IgD-negative memory B cell (primary cell): ENCODE measurements around the gene SETDB1. TPM values are rescaled to one million over a fixed set of nuclear protein-coding genes. Genes with fewer than 3 reads are reported as not detected.

ENCODE experiments used
- H3K27ac Mint-ChIP-seq, 3 donors: one replicate each; pipeline ENCODE4 v1.8.0; 2020 to 2022; ENCODE audit warnings: mild to moderate bottlenecking in 3 of 3, mixed read lengths in 3 of 3, moderate library complexity in 1 of 3
- H3K27me3 Mint-ChIP-seq: one replicate; pipeline ENCODE4 v1.8.0; 2021; ENCODE audit warnings: mixed read lengths
- H3K36me3 Mint-ChIP-seq: one replicate; pipeline ENCODE4 v1.8.0; 2020; ENCODE audit warnings: mild to moderate bottlenecking, mixed read lengths
- H3K4me1 Mint-ChIP-seq, 3 donors: one replicate each; pipeline ENCODE4 v1.8.0; 2020 to 2022; ENCODE audit warnings: mixed read lengths in 3 of 3, mild to moderate bottlenecking in 1 of 3
- H3K4me3 Mint-ChIP-seq, 4 donors: one replicate each; pipeline ENCODE4 v1.8.0; 2020 to 2022; ENCODE audit warnings: mild to moderate bottlenecking in 4 of 4, mixed read lengths in 4 of 4, moderate library complexity in 3 of 4
- H3K9me3 Mint-ChIP-seq, 3 donors: one replicate each; pipeline ENCODE4 v1.8.0; 2020 to 2021; ENCODE audit warnings: mixed read lengths in 3 of 3, mild to moderate bottlenecking in 1 of 3
- polyA plus RNA-seq: library from polyadenylated mRNA; unstranded; fragments of 300-500 nt; fragmentation: Illumina TruSeq; gene quantifications from one replicate; pipeline ENCODE4 v1.2.3, GENCODE V29; 2021

SETDB1 gene
- polyA plus RNA-seq, 1 donor from 2014 or later: 19.8 TPM

DNA sequence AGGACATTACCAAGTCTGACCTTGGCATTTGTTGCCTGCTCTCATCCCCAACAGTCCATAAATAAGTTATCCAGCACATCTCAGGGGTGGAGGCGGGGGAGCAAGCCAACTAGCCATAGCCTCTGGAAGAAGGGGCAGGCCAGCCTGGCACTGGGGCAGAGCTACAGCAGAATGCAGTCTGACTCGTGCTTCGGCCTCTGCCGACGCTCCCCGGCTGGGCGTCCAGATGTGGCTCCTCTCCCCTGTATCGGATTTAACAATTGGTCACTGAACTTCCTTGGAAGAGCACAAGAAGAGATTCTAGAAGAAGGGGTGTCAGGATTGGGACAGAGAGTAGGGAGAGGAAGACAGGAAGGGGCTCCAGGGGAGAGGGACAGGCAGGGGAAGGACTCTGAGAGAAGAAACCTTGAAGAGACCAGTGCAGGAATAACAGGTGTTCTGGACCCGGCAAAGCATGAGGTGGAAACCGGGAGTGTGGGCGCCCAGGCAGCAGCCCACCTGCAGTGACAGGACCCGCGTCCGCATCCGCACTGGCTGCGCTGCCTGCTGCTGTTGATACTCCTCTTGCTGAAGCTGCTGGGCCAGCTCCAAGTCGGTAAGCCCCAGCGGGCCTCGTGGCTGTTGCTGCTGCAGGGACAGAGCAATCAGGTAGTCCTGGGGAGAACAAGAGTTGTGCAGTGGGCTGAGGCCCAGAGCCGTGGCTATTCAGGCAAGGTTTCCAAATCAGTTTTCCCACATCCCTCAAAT lies 71.1 kb downstream of the SETDB1 start:
- peaks cover 4 to 12% (median 8%) of the 10 kb centered on the region in 3 donors for H3K4me1 Mint-ChIP-seq
- H3K4me3 Mint-ChIP-seq: no peak overlapping the region
- no peaks in the 10 kb centered on the region for H3K27me3 Mint-ChIP-seq
- H3K36me3 Mint-ChIP-seq: peaks cover 6% of the 10 kb centered on the region
- H3K27ac Mint-ChIP-seq: no peak overlapping the region
- no peaks in the 10 kb centered on the region for H3K9me3 Mint-ChIP-seq

DNA sequence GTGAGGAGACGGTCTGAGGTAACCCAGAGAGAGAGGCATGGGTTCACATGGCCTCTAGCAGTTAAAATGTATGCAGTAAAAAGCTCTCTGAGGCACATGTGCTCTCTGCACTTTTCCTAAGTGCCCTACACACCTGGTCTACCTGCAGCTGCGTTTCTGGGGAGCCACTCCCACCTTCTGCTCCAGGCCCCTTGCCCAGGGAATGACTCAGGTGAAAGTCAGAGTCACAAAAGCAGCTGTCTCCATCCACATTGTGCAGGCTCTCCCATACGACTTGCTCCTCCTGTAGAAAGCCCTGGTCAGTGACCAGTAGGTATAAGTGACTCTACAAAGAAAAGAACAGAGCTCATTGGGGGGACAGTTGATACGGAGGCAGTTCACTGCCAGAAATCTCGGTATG lies 71.8 kb downstream of the SETDB1 start:
- Mint-ChIP-seq H3K36me3 (peaks cover 6% of the 10 kb centered on the region), H3K27ac (no peak overlapping the region), H3K9me3 (no peaks in the 10 kb centered on the region)

DNA sequence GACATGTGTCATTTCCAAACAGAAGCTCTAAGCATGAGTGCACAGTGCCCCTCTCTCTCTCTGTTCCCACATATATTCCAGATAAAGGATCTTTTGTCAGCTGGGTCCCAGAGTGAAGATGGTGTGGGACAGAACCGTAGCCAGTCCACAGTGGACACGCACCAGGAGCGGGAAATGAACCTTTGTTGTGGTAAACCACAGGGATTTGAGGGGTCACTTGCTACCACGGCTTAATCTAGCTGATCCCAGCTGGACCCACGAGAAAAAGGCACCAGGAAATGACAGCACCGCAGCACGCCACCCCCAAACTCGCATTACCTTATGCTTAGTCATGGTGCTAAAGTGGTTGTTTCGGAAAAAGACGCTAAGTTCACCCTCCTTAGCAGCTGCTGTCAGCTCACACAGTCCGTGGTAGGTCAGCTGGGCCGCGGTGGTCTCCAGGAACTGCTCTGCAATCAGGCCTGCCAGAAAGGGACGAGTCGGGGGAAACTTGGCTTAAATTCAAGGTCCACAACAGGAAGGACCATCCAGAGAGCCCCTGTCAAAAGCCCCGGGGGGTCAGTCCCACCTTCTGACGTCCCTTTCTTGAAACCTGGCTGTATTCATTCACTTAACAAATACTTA lies 73.0 kb downstream of the SETDB1 start:
- peaks cover 6% of the 10 kb centered on the region for H3K36me3 Mint-ChIP-seq
- no peak overlapping the region for H3K27ac Mint-ChIP-seq
- H3K4me1 Mint-ChIP-seq: peaks cover 4 to 22% (median 15%) of the 10 kb centered on the region in 3 donors
- H3K9me3 Mint-ChIP-seq: no peaks in the 10 kb centered on the region
- H3K27me3 Mint-ChIP-seq: no peaks in the 10 kb centered on the region
- no peak overlapping the region for H3K4me3 Mint-ChIP-seq

More for the DNA sequence above, 71.8 kb downstream of the SETDB1 start:
- H3K27me3 Mint-ChIP-seq: no peaks in the 10 kb centered on the region
- peaks cover 4 to 12% (median 12%) of the 10 kb centered on the region in 3 donors for H3K4me1 Mint-ChIP-seq
- no peak overlapping the region for H3K4me3 Mint-ChIP-seq

GRCh38 chr1:150999926-151000325 lies 73.8 kb downstream of the SETDB1 start:
- Mint-ChIP-seq H3K27me3 (no peaks in the 10 kb centered on the region), H3K36me3 (peaks cover 6% of the 10 kb centered on the region), H3K4me3 (no peak overlapping the region), H3K4me1 (peaks cover 4 to 22% (median 18%) of the 10 kb centered on the region in 3 donors), H3K27ac (no peak overlapping the region), H3K9me3 (no peaks in the 10 kb centered on the region)

DNA sequence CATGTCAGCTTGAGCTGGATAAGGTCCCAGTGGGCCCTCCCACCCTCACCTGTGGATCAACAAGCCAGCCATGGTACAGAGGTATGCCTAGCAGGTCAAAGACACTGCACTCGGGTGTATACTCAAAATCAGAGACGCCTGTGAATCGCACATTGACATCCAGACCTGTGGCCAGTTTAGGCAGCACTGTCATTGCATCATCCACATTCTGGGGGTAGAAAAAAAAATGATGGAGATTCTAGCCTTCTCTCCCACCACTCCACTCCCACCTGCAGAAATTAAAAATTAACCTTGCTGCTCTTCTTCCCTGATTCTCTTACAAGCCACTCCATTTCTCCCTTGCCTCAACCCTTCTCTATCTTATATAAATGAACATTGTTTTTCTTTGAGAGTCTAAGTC lies 74.2 kb downstream of the SETDB1 start:
- H3K27ac Mint-ChIP-seq: peak overlapping the region in 1 of 3 donors; percentile 58
- no peaks in the 10 kb centered on the region for H3K9me3 Mint-ChIP-seq
- peaks cover 6% of the 10 kb centered on the region for H3K36me3 Mint-ChIP-seq
- H3K4me1 Mint-ChIP-seq: peaks cover 4 to 23% (median 19%) of the 10 kb centered on the region in 3 donors
- no peaks in the 10 kb centered on the region for H3K27me3 Mint-ChIP-seq
- no peak overlapping the region for H3K4me3 Mint-ChIP-seq

DNA sequence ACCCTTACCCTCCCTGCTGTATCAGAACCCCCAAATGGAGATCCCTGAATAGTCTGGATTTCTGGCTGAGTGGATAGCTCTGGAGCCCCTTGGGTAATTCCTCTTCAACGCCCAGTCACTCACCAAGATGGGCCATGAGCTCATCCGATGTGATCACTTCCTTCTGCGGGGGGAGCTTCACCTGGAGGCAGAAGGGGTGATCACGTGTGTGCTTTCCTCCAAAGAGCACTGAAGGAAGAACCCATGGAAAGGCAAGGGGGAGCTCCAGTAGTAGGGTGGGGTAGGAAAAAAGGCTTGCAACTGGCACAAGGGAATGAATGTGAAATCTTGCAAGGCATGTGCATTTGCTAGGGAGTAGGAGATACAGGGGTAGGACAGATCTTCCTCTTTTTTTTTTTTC lies 75.4 kb downstream of the SETDB1 start:
- Mint-ChIP-seq H3K9me3 (no peaks in the 10 kb centered on the region), H3K4me1 (peaks cover 10 to 29% (median 25%) of the 10 kb centered on the region in 3 donors), H3K36me3 (peaks cover 6% of the 10 kb centered on the region), H3K4me3 (no peak overlapping the region), H3K27me3 (no peaks in the 10 kb centered on the region), H3K27ac (no peak overlapping the region)

DNA sequence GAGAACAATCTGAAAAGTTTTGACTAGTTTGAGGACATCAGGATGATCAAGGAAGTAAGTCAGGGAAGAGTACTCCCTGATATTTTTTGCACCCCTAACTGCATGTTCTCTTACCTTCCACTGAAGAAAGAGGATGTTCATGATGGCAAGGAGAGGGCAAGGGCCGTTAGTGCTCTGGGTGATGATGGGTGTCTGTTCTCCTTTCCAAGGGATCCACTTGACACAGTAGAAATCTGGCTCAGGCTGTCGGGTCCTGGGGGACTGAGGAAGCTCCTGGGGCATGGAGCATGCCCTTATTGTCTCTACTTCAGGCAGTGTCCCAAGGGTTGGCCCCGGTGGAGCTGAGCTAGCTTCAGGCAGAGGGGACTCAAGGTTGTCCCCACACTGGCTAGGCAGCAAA lies 75.9 kb downstream of the SETDB1 start:
- Mint-ChIP-seq H3K4me1 (peaks cover 14 to 34% (median 29%) of the 10 kb centered on the region in 3 donors), H3K4me3 (no peak overlapping the region), H3K27ac (no peak overlapping the region), H3K27me3 (no peaks in the 10 kb centered on the region), H3K36me3 (peaks cover 6% of the 10 kb centered on the region), H3K9me3 (no peaks in the 10 kb centered on the region)

DNA sequence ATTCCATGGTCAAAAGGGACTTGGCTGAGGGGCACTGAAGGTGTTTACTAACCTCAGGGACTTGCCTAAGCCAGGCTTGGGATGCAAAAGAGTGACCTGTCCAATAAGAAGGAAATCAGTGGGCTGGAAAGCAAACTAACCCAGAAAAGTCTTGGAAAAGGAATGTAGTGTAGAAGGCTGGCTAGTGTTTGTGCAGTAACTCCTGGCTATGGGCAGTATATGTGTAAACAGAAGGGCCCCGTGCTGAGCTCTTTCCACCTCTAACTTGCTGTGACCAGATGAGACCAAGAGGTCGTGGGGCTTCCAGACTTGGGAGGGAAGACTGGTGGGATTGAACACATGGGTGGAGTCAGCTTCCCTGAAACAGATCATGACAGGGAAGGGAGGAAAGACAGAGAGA lies 76.4 kb downstream of the SETDB1 start:
- Mint-ChIP-seq H3K36me3 (peaks cover 4% of the 10 kb centered on the region), H3K9me3 (no peaks in the 10 kb centered on the region), H3K27me3 (no peaks in the 10 kb centered on the region), H3K27ac (peak overlapping the region in 1 of 3 donors; percentile 5), H3K4me1 (peaks cover 16 to 38% (median 34%) of the 10 kb centered on the region in 3 donors), H3K4me3 (peak overlapping the region in 2 of 4 donors; percentile 8 to 67)

DNA sequence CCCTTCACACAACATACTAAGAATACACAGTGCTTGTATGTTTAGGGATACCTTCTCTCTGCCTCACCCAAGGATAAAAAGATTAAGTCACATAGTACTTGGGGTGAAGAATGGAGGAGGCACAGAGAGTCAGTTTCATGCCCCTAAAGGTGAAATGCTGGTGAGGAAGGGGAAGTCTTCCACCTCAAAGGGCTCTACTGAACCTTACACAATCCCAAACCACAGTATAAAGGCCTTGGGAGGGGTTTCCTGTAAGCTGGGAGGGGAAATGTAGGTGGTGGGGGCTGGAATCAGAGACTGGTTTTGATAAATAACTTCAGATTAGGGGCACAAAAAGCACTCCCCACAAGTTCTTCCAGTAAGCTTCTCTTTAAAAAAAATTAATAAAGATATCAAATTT lies 77.0 kb downstream of the SETDB1 start:
- H3K27me3 Mint-ChIP-seq: no peaks in the 10 kb centered on the region
- peaks cover 21 to 43% (median 38%) of the 10 kb centered on the region in 3 donors for H3K4me1 Mint-ChIP-seq
- peak overlapping the region in 1 of 3 donors; percentile 5 for H3K27ac Mint-ChIP-seq
- peak overlapping the region in 2 of 4 donors; percentile 8 to 74 for H3K4me3 Mint-ChIP-seq
- H3K9me3 Mint-ChIP-seq: no peaks in the 10 kb centered on the region
- peaks cover 4% of the 10 kb centered on the region for H3K36me3 Mint-ChIP-seq

- Mint-ChIP-seq H3K4me1 (peaks cover 31 to 49% (median 44%) of the 10 kb centered on the region in 3 donors), H3K4me3 (peak overlapping the region; percentile 87 to 97 (median 94)), H3K36me3 (peaks cover 4% of the 10 kb centered on the region), H3K27ac (peak overlapping the region; percentile 3 to 99 (median 86)), H3K27me3 (no peaks in the 10 kb centered on the region), H3K9me3 (no peaks in the 10 kb centered on the region)
These were observed 79.7 kb downstream of the SETDB1 start for GRCh38 chr1:151005729-151006319.

- Mint-ChIP-seq H3K36me3 (peaks cover 4% of the 10 kb centered on the region), H3K27me3 (no peaks in the 10 kb centered on the region), H3K9me3 (no peaks in the 10 kb centered on the region), H3K4me3 (peak within 1 kb of the TSS; percentile 87 to 97 (median 96)), H3K4me1 (peaks cover 36 to 51% (median 49%) of the 10 kb centered on the region in 3 donors), H3K27ac (peak within 1 kb of the TSS; percentile 86 to 99 (median 98))
These were observed 80.3 kb downstream of the SETDB1 start, which contains the start of gene MINDY1 for GRCh38 chr1:151006327-151007052. Gene MINDY1 (minus strand): TSS chr1:151006902. CDS start chr1:151002617, 4,285 bp downstream.

DNA sequence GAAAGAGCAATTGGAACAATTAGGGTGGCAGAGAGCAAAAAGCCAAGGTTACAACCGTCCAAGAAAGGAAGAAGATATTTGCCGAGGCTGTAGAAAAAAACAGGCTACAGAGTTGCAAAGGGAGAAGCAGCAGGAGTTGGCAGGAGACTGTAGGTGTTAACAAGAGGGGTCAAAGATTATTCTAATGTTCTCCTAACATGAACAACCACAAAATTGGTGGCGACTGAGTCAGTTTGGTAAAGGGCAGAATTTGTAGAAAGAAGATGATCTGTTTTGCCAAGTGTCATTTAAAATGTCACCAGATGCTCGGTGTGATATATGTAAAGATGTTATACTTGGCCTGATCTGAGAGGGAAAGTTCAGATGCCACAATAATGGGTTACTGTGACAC lies 81.7 kb downstream of the SETDB1 start:
- Mint-ChIP-seq H3K9me3 (no peaks in the 10 kb centered on the region), H3K36me3 (no peaks in the 10 kb centered on the region), H3K27ac (peak overlapping the region; percentile 86 to 99 (median 98)), H3K4me3 (peak overlapping the region; percentile 87 to 97 (median 96)), H3K4me1 (peaks cover 42 to 51% (median 43%) of the 10 kb centered on the region in 3 donors), H3K27me3 (no peaks in the 10 kb centered on the region)

DNA sequence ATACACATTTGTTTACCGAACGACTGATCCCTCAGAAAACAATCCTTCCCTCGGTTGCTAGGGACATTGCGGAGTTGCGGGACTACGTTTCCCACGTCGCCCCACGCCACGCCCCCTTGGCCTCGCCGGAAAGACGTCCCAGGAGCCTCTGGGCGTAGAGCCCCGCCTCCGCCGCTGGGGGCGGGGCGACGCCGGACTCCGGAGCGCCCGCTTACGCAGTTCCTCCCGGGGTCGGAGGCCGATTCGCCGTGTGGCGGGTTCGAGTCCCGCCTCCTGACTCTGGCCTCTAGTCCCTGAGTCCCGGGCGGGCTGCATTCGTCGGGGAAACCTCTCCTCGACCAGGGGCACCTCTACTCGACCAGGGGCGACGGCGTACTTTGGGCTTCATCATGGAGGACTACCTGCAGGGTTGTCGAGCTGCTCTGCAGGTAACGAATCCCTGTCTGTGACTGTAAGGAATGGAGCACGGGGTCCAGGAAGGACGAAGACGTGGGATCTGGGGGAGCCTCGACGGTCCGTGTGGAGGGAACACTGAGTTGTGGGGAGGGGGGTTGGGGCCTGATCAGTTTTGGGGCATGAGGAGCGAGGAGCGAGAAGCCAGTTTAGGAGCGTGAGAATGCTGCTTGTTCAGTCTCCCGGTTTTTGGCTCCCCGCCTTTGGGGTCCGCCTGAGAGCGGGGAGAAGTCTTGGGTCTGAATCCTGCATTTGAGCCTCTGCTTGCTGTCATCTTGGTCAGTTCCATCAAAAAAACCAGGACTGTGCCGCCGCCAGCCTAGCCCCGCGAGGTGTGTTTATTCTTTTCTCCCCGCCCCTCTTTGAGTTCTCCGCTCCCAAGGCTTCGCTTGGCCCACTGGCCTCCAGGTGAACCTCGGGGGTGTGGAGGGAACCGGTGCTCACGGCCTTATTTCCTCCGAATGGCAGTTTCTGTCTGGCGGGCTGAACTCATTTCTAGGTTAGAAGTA lies 82.4 kb downstream of the SETDB1 start, which contains the start of gene PRUNE1:
PRUNE1 (plus strand) TSS at position 206 of the 962 bp plus-strand sequence; CDS start at position 390, 184 bp downstream.
- no peaks in the 10 kb centered on the region for H3K36me3 Mint-ChIP-seq
- H3K4me3 Mint-ChIP-seq: peak within 1 kb of the TSS; percentile 87 to 97 (median 96)
- peak within 1 kb of the TSS; percentile 86 to 99 (median 98) for H3K27ac Mint-ChIP-seq
- no peaks in the 10 kb centered on the region for H3K27me3 Mint-ChIP-seq
- no peaks in the 10 kb centered on the region for H3K9me3 Mint-ChIP-seq
- peaks cover 41 to 46% (median 42%) of the 10 kb centered on the region in 3 donors for H3K4me1 Mint-ChIP-seq
